HG02884 (cell line): ENCODE data around the gene C8A.

Experiments
- ATAC-seq: cut with Tn5 transposase; IDR thresholded peaks from one replicate; pipeline ENCODE4 v1.9.1; 2021; ENCODE audit warnings: mild to moderate bottlenecking, moderate library complexity; ENCODE audit not compliant: unreplicated experiment

The C8A gene

GRCh38 chr1:56923201-56923600 lies 68.6 kb downstream of the C8A start:
- ATAC-seq: no peak

DNA sequence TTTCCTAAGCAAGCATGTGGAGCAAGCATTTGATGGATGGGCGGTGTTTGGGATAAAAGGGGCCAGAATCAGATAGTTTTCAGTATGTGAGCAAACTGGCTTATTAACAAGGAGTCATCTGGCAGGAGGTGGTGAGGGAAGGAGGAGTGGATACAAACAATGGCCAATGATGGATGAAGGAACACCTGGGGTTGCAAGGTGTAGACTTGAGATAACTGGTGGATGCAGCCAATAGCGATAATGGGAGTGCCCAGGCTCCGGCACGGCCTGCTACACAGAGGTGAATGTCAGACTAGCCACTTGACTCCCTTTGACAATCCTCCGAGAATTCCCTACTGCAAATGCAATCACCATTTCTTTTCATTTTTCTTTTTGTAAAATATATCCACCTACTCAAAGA lies 69.5 kb downstream of the C8A start:
- no peak for ATAC-seq

DNA sequence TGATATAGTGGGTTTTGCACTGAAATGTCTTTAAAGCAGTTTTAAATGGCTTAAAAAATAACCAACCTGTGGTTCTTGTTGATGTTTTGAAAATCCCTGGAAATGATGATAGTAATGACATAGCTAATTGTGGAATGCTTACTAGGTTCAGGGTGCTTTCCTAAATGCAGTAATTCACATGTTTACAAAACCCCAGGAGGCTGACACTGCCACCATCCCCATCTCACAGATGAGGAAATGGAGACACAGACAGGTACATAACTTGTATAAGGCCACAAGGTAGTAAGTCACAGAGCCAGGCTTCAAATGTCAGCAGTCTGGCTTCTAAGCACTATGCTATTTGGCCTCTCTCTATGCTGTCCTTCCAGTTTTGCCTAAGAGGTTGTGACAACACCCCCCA lies 70.6 kb downstream of the C8A start:
- no peak for ATAC-seq

GRCh38 chr1:56927171-56927570 lies 72.6 kb downstream of the C8A start:
- ATAC-seq: no peak

DNA sequence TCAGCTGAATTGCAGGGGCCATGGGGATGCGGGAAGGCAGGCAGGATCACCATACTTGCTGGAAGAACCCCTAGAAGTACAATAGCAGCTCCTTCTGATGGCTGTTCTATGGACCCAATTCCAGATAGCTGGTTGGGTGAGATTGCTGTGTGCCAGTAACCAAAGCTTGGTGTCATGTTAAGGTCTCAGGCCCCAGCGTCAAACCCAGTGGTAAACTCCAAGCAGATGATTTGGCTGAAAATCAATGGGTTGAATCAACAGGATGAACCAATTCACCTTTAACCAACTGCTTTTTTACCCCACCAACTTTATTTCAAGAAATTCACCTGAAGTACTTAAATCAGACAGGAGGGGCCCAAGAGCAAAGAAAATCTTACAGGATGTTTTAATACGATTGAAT lies 73.4 kb downstream of the C8A start:
- no peak for ATAC-seq

DNA sequence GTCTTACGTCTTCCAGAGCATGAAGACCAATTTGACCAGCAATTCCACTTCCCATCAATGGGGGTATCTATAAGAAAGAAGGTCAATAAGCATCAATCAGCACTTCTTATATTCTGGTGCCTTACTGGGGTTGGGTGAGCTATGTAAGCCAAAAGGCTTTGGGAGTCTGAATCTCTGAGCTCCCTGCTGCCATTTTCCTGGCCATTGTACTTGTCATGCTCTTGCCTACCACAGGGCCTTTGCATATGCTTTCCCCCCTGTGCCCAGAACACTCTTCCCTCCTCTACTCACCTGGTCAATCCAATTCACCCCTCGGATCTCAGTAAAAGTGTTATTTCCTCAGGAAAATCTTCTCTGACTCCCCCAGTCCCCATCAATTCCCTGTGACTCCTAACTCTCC lies 74.9 kb downstream of the C8A start:
- no peak for ATAC-seq

DNA sequence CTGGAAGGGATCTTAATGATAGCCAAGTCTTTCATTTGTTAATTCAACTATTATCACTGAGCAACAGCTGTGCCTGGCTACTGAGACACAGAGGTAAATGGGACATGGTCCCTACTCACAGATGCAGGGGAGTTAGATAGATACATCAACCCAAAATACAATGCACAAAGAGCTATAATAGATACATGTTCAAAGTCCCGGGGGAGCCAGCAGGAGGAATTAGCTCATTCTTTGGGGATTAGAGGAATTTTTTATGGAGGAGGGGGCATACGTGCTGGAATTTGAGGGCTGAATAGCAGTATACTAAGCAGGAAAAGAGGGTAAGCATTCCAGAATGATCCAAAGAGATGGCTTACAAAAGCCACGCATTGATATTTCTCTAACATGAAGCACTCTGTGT lies 76.6 kb downstream of the C8A start:
- no peak for ATAC-seq

GRCh38 chr1:56931686-56932085 lies 77.1 kb downstream of the C8A start:
- no peak for ATAC-seq

- no peak for ATAC-seq
Measured at GRCh38 chr1:56933161-56933560, 78.6 kb downstream of the C8A start.

- no peak for ATAC-seq
Measured at GRCh38 chr1:56933606-56934005, 79.0 kb downstream of the C8A start.

- ATAC-seq: no peak
Measured at GRCh38 chr1:56934430-56935060, 79.9 kb downstream of the C8A start.

DNA sequence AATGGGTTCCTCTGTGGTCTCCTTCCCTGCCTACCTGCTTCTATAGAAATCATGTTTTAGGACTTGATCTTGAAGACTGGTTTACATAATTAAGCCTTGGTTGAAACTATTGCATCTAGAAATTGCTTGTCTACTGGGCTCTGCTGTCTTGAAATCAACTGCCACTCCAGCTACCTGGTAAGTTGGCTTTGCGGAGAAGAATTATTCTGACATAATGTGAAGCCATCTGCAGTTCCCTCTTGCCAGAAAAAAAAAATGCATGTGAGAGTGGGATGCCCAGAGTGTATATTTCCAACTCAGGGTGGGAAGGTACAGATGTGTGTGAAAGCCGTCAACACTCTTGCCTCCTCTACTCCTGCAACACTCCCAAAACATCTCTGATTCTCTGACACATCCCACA lies 84.0 kb downstream of the C8A start:
- ATAC-seq: no peak

- no peak for ATAC-seq
Measured at GRCh38 chr1:56939209-56939608, 84.6 kb downstream of the C8A start.

- no peak for ATAC-seq
Measured at GRCh38 chr1:56940039-56940438, 85.4 kb downstream of the C8A start.

GRCh38 chr1:56948403-56949023 lies 93.9 kb downstream of the C8A start:
- ATAC-seq: no peak

DNA sequence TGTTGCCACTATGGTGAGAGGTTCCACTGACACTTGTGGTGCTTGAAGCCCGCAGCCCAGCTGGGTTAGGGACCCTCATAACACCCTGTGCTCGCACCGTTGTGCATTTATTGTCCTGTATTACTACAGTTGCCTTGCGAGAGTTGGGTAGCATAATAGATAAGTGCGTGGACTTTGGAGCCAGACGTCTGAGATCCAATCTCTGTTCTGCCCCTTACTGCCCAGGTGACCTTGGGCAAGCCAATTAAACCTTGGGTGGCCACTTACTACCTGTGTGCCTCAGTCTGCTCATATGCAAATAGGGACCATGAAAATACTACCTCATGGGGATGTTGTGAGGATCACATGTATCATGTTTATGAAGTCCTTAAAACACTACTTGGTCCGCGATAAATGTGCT lies 97.9 kb downstream of the C8A start:
- ATAC-seq: no peak

DNA sequence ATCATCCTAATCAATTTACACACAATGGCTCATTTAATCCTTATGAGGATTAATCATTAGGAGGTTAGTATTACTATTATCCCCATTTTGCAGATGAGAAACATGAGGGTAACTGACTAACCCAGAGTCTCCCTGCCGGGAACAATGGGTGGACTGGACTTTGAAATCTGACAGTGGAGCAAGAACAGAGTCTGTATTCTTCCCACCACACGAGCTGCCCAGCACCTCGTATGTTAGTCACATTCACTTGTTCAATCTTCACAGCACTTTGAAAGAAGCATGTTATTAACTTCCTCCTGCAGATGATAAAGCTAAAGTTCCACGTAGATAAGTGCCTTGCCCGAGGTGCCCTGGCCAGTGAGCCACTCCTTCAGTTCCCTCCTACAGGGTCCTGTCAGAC lies 98.8 kb downstream of the C8A start:
- no peak for ATAC-seq

DNA sequence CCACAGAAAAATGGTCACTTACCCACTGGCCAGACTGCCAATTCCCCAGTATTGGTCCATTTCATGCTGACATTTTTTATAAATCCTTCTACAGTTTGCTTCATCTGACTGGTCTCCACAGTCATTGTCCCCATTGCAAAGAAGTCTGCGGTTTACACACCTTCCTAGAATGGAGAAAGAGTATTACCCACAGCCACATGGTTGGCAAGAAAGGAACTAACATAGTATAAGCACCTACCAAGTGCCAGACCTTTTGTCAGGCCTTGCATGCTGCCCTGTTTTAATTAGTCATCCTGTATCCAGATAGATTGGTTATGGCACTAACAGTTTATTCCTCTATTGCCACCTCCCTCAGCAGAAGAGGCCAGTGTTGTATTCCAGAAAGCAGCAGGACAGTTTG lies 100.1 kb downstream of the C8A start:
- no peak for ATAC-seq

DNA sequence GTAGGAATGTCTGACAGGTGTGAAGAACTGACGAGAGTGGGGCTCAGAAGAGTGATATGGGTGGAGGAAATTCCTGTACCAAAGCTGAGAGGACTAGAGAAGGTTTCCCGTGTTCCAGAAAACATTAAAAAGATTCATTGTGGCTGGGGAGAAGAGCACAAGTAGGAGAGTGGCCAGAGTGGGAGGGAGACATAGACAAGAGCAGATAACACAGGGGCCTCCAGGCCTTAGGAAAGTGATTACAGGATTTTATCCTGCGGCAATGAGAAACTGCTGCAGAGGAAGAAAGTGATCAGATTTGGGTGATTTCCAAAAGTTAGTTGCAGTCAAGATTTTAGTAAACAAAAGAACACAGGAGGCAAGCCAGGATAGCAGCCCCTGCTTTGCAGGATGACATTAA lies 103.3 kb downstream of the C8A start:
- ATAC-seq: no peak

DNA sequence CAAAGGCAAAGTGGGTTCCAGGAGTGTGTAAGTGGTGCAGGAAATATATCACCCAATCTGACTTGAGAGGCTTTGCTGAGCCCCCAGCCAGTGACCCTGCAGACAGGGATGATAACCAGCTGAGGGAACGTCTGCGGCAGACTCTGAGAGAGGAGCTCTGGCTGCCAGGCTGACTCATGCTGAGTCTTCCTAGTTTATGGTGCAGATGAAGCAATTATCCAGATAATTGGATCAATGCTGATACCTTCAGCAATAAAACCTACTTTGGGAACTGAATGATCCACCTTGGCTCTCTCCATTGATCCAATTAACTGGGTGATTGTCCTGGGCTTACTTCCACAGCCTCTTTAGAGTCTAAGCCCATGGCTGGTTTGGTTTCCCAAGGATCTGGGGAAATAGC lies 103.9 kb downstream of the C8A start:
- no peak for ATAC-seq

DNA sequence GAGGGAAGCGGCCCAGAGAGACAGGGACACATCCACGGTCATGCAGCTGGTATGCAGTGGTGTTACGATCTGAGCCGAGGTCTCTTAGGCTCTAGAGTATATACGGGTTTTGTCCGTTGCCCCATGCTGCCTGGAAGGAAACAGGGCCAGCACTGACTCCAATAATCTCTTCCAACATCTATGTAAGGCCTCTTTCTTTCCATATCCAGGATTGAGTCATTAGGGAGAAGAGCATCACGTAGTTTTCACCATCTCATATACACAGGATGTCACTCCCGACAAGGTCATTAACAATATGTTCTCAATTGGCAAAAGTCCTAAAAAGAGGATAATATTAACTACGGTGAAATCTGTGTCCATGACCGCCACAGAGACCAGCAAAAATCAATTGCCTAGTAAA lies 106.8 kb downstream of the C8A start:
- no peak for ATAC-seq

GRCh38 chr1:56963667-56964066 lies 109.1 kb downstream of the C8A start:
- ATAC-seq: no peak

- no peak for ATAC-seq
Measured at GRCh38 chr1:56964349-56965017, 109.9 kb downstream of the C8A start.
